Skeletal muscle cell (primary cell): ENCODE data around the gene MEI4.

Experiments
- DNase-seq: peaks from one replicate; pipeline ENCODE4 v3.0.0-alpha.2; 2010; ENCODE audit warnings: low read depth
- H3K4me3 ChIP-seq: 2 replicates; pipeline ENCODE4 v1.5.1; 2011; ENCODE audit warnings: low read depth, mild to moderate bottlenecking, control low read depth, low read length, moderate library complexity

MEI4 gene

DNA sequence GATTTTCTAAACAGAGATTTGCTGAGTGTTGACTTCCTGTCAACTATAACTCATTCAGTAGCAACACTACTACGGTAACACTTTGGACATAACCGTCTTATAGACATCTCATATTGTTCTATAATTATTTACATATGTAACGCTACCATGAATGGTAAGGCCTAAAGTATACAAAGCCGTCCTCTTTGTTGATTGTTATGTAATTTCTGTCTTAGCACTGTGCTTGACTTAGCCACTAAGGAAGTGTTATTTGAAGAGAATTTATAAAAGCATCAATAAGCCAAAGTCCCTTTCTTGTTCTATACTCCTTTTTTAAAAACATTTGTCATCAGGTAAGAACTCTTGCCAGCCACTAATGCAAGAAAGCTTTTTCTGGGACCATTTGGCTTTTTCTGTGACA lies 240.6 kb downstream of the MEI4 start:
- no peak overlapping the region for H3K4me3 ChIP-seq
- DNase-seq: no peak

DNA sequence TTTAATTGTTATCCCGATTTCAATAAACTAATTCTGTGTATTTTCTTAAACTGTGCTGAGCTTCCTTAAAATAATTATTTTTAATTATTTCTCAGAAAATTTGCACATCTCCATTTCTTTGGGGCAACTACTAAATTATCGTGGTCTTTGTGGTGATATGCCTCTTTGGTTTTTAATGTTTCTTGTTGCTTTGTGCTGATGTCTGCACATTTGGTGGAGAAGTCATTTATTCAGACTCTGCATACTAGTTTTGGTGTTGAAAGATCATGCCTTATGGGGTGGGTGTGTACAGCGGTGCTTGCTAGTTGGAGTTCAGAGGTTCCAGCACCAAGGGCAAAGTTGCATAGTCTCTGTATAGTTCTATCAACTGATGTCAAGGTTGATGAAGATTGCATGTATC lies 253.2 kb downstream of the MEI4 start:
- no peak for DNase-seq

DNA sequence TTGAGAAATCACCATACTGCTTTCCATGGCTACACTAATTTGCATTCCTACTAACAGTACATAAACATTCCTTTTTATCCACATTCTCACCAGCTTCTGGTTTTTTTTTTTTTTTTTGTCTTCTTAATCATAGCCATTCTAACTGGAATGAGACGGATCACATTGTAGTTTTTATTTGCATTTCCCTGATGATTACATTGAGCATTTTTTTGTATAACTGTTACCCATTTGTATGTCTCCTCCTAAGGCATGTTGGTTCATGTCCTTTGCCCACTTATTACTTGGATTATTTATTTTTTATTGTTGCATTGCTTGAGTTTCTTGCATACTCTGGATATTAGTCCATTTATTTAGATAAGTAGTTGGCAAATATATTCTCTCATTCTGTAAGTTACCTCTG lies 258.0 kb downstream of the MEI4 start:
- DNase-seq: no peak

More for the DNA sequence above, 253.2 kb downstream of the MEI4 start:
- H3K4me3 ChIP-seq: no peak overlapping the region

DNA sequence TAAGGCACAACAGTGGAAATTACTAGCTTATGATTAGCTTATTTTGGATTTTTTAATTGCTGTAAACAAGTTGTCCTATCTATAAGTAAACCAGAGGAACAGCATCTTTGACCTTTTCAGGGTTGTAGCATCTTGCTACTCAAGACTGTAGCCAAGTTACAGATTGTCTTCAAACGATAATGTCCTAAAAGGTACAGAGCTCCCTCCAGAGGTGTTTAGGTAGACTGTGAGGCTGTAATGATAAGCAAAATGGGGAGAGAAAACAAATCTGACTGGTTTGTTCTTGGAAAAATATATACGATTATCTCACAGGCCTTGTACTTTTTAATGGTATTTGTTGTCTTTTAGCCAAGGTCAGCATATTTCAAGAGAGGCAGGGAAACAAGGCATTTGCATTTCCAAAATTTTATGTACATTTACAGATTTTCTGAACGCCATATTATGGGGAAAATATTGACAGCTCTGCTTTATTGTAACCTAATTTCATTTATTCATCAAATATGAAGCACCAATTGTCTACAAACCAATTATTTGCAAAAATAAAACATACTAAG lies 273.4 kb downstream of the MEI4 start:
- H3K4me3 ChIP-seq: no peak overlapping the region
- no peak for DNase-seq

More for the DNA sequence above, 258.0 kb downstream of the MEI4 start:
- H3K4me3 ChIP-seq: no peak overlapping the region

DNA sequence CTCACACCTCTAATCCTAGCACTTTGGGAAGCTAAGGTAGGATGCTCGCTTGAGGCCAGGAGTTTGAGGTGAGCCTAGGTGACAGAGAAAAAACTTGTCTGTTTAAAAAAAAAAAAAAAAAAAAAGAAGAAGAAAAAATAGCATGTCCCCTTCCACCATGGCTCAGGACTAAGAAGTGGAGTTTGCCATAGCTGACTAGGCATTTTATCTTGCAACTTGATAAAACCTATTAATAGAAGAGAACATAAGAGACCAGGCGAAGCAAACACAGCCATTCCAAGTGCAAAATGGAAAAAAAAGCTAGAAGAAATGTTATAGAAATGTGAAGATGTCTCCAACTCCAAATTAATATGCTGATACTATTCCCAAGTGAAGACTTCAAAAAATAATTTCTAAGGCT lies 277.5 kb downstream of the MEI4 start:
- no peak for DNase-seq
- no peak overlapping the region for H3K4me3 ChIP-seq

DNA sequence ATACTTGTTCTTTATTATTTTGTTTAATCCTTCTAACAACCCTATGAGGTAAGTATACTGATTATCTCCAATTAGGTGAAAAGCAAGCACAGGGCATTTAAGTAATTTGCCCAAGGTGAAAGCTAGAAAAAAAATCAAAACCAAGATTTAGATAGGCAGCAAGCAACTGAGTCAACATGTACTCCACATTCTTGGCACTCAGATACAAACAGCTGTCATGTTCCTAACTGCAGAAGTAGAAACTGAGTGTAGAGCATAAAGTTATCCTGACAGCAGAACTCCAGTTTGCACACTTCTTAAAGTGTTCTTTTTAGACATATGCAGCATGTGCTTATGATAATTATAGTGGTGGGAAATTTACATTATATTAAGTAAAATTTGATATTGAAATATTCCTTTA lies 278.1 kb downstream of the MEI4 start:
- no peak for DNase-seq
- H3K4me3 ChIP-seq: no peak overlapping the region

DNA sequence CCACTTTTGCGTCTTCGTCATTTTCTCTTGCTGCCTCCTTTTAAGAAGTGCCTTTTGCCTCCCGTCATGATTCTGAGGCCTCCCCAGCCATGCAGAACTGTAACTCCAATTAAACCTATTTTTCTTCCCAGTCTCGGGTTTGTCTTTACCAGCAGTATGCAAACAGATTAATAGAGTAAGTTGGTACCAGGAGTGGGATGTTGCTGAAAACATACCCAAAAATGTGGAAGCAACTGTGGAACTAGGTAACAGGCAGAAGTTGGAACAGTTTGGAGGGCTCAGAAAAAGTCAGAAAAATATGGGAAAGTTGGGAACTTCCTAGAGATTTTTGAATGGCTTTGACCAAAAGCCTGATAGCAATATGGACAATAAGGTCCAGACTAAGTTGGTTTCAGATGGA lies 309.2 kb downstream of the MEI4 start:
- DNase-seq: no peak
- no peak overlapping the region for H3K4me3 ChIP-seq

DNA sequence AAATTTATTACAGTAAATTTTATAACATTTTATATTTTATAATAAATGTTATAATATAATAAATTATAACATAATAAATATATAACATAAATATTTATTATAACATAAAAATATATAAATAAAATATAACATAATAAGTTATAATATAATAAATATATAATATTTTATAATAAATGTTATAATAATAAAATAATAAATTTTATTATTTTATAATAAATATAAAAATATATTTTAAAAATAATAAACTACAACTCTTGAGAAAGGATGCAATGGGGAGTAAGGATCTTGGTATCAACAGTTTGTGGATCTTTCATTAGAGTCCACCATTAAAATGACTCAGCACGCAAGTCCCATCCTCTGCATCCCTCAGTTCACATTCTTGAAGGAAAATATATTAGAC lies 312.6 kb downstream of the MEI4 start:
- no peak overlapping the region for H3K4me3 ChIP-seq
- no peak for DNase-seq

DNA sequence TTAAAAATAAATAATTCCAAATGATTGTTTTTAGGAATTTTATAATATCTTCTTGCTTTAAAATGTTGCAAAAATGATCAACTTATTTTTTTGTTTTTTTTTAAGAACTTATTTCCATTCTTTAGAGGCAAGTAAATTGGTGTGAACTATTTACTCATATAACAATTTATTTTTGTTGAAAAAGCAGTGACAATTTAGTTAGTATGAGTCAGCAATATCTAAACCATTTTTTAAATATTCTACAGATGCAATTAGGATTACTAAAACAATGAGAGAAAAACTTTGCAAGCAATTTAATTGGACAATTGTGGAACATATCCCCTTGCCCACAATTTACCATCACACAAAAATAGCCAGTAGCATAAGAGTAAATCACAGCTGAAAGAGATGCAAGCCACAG lies 319.5 kb downstream of the MEI4 start:
- no peak for DNase-seq
- H3K4me3 ChIP-seq: no peak overlapping the region
